ENCODE results near the gene PTDSS2. TPM values are rescaled to one million over a fixed set of nuclear protein-coding genes. Genes with fewer than 3 reads are reported as not detected.

The PTDSS2 gene
- polyA plus RNA-seq, 2 of the 4 experiments (the other 2 are of a cell fraction): 23.4 to 38.9 TPM

DNA sequence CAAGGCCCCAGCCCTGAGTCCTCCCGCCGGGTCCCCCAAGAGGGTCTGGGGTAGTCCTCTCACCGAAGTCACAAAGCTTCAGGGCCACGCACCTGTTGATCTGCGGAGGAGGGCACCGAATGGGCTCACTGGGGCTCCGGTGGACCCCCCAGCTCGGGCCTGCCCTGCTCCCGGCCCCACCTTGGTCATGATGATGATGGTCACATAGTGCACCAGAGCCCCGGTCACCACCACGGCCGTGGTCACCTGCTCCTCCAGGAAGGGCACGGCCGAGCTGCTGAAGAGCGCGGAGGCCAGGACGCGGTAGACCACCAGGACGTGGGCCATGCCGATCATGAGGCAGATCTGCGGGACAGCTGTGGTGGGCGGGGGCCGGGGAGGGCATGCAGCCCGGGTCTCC is 21.8 kb upstream of the PTDSS2 start (continued):
- TF ChIP-seq RCOR1 (IDR thresholded peaks at IDR 0.05; ENCODE audit: low read depth, low read length): no peak
- no peak for TF ChIP-seq USF2 (IDR thresholded peaks at IDR 0.05)
- TF ChIP-seq EHF (CRISPR knock-in tag; IDR thresholded peaks at IDR 0.05): no peak
- no peak for TF ChIP-seq SMC3 (IDR thresholded peaks at IDR 0.05)
- TF ChIP-seq, protein P1, sequence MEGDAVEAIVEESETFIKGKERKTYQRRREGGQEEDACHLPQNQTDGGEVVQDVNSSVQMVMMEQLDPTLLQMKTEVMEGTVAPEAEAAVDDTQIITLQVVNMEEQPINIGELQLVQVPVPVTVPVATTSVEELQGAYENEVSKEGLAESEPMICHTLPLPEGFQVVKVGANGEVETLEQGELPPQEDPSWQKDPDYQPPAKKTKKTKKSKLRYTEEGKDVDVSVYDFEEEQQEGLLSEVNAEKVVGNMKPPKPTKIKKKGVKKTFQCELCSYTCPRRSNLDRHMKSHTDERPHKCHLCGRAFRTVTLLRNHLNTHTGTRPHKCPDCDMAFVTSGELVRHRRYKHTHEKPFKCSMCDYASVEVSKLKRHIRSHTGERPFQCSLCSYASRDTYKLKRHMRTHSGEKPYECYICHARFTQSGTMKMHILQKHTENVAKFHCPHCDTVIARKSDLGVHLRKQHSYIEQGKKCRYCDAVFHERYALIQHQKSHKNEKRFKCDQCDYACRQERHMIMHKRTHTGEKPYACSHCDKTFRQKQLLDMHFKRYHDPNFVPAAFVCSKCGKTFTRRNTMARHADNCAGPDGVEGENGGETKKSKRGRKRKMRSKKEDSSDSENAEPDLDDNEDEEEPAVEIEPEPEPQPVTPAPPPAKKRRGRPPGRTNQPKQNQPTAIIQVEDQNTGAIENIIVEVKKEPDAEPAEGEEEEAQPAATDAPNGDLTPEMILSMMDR (IDR thresholded peaks at IDR 0.05): no peak
- TF ChIP-seq ZNF302 (CRISPR knock-in tag; IDR thresholded peaks at IDR 0.05): no peak
- no peak for TF ChIP-seq TFCP2L1 (CRISPR knock-in tag; IDR thresholded peaks at IDR 0.05)
- TF ChIP-seq HOXB5 (CRISPR knock-in tag; IDR thresholded peaks at IDR 0.05): no peak

GRCh38 chr11:429391-429790 is 20.7 kb upstream of the PTDSS2 start:
- CTCF ChIA-PET: interaction anchor here (0.6 to 4.7 kb wide), 2 partner anchors 19 to 34 kb away, joined by 4 to 29 read pairs; no protein-coding TSS in a partner anchor
- FAIRE-seq (no peak), ATAC-seq (peak in 1 of 2 experiments; percentile 9; a peak in 3 of 6 replicates), DNase-seq (ENCODE audit: low read depth in 1 of 2, low spot score in 1 of 2) (no peak)
- TF ChIP-seq ELK1 (IDR thresholded peaks at IDR 0.05; ENCODE audit: low read depth, low read length): no peak
- no peak for TF ChIP-seq CHD2 (IDR thresholded peaks at IDR 0.05; ENCODE audit: low read length, partially characterized antibody)
- no peak for TF ChIP-seq JUNB (IDR thresholded peaks at IDR 0.05)
- TF ChIP-seq, protein P2, sequence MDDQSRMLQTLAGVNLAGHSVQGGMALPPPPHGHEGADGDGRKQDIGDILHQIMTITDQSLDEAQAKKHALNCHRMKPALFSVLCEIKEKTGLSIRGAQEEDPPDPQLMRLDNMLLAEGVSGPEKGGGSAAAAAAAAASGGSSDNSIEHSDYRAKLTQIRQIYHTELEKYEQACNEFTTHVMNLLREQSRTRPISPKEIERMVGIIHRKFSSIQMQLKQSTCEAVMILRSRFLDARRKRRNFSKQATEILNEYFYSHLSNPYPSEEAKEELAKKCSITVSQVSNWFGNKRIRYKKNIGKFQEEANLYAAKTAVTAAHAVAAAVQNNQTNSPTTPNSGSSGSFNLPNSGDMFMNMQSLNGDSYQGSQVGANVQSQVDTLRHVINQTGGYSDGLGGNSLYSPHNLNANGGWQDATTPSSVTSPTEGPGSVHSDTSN (IDR thresholded peaks at IDR 0.05): no peak
- TF ChIP-seq HOXB5 (CRISPR knock-in tag; IDR thresholded peaks at IDR 0.05): no peak
- TF ChIP-seq FOSL2 (IDR thresholded peaks at IDR 0.05): no peak
- TF ChIP-seq FOSL2 (CRISPR knock-in tag; IDR thresholded peaks at IDR 0.05): no peak
- no peak for TF ChIP-seq CHD4 (IDR thresholded peaks at IDR 0.05; ENCODE audit: borderline replicate concordance)
- no peak for TF ChIP-seq RNF2 (IDR thresholded peaks at IDR 0.05; ENCODE audit: borderline replicate concordance, low read depth)
- TF ChIP-seq USF2 (IDR thresholded peaks at IDR 0.05): no peak
- TF ChIP-seq KDM5A (IDR thresholded peaks at IDR 0.05): no peak
- TF ChIP-seq SMC3 (IDR thresholded peaks at IDR 0.05): no peak
- TF ChIP-seq HMGXB4 (CRISPR knock-in tag; IDR thresholded peaks at IDR 0.05; ENCODE audit: borderline replicate concordance): no peak
- no peak for TF ChIP-seq JUN (IDR thresholded peaks at IDR 0.05)
- no peak for TF ChIP-seq HOXB13 (CRISPR knock-in tag; IDR thresholded peaks at IDR 0.05; ENCODE audit: low read depth)
- TF ChIP-seq, protein P3, sequence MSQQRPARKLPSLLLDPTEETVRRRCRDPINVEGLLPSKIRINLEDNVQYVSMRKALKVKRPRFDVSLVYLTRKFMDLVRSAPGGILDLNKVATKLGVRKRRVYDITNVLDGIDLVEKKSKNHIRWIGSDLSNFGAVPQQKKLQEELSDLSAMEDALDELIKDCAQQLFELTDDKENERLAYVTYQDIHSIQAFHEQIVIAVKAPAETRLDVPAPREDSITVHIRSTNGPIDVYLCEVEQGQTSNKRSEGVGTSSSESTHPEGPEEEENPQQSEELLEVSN (IDR thresholded peaks at IDR 0.05; ENCODE audit: borderline replicate concordance, low read depth): no peak
- no peak for TF ChIP-seq MYC (IDR thresholded peaks at IDR 0.05; ENCODE audit: borderline replicate concordance, low read length)
- TF ChIP-seq SREBF2 (IDR thresholded peaks at IDR 0.05): no peak
- TF ChIP-seq RARB (CRISPR knock-in tag; IDR thresholded peaks at IDR 0.05): no peak
- TF ChIP-seq ZFP36 (IDR thresholded peaks at IDR 0.05; ENCODE audit: borderline replicate concordance, partially characterized antibody): no peak
- H3K4me1 ChIP-seq: peaks cover 5% of the 10 kb centered on the region; the same call in 1 of the 3 replicates
- H3K4me3 ChIP-seq: no peak overlapping the region
- POLR2A ChIA-PET: no interaction called here
- H3K4me2 ChIP-seq: no peak overlapping the region
- no peak overlapping the region for H3K27ac ChIP-seq
- WGBS (ENCODE audit: missing lambda C conversion rate): 67% methylated on average over 12 of the region's 27 CpGs
- H3K9me3 ChIP-seq: no peaks in the 10 kb centered on the region
